HepG2 (cell line): ENCODE data around the gene NAT10.

Source experiments
- CTCF ChIP-seq: sonication (generic); formaldehyde crosslinking; IDR thresholded peaks from 2 replicates; pipeline ENCODE4 v1.5.0; 2020; ENCODE audit warnings: mild to moderate bottlenecking, missing genetic modification reagents, moderate library complexity
- EZH2 ChIP-seq: conservative IDR thresholded peaks from 2 replicates; pipeline ENCODE4 v1.6.1; 2012; ENCODE audit warnings: mild to moderate bottlenecking, low read depth, low read length, moderate library complexity
- KDM1A ChIP-seq: IDR thresholded peaks from 2 replicates; pipeline ENCODE4 v1.6.1; 2016; ENCODE audit warnings: missing compliant biosample characterization
- MEIS1 ChIP-seq: sonication (generic); formaldehyde crosslinking; IDR thresholded peaks from 2 replicates; pipeline ENCODE4 v1.9.0; 2021; ENCODE audit warnings: mild to moderate bottlenecking, missing genetic modification reagents, moderate library complexity, borderline replicate concordance
- MLX ChIP-seq: IDR thresholded peaks from 2 replicates; pipeline ENCODE4 v1.6.1; 2016
- POLR2A ChIP-seq, 2 experiments: IDR thresholded peaks; 2 replicates each; pipeline ENCODE4 v1.6.1; 2011; ENCODE audit warnings: low read depth in 2 of 2, low read length in 2 of 2, mild to moderate bottlenecking in 1 of 2, moderate library complexity in 1 of 2; ENCODE audit not compliant: insufficient read depth in 1 of 2
- RBFOX2 ChIP-seq: fragments of 200-400 bp; formaldehyde crosslinking; IDR thresholded peaks from 2 replicates; pipeline ENCODE4 v1.6.1; 2017; ENCODE audit warnings: low read depth, mild to moderate bottlenecking, low read length
- RELA ChIP-seq: sonication (generic); formaldehyde crosslinking; IDR thresholded peaks from 2 replicates; pipeline ENCODE4 v1.4.0; 2020; ENCODE audit warnings: missing genetic modification reagents
- RFX5 ChIP-seq: IDR thresholded peaks from 2 replicates; pipeline ENCODE4 v1.6.1; 2011; ENCODE audit warnings: low read depth, low read length, improper control_type of control experiment
- SIN3A ChIP-seq: IDR thresholded peaks from 2 replicates; pipeline ENCODE4 v1.6.1; 2011; ENCODE audit warnings: low read depth, mild to moderate bottlenecking, control low read depth, low read length, borderline replicate concordance
- TCF12 ChIP-seq, 2 experiments: fragments of 450-650 bp in 1 of 2; sonication (generic) in 1 of 2; formaldehyde crosslinking in 1 of 2; IDR thresholded peaks; 2 replicates each; pipeline versions ENCODE4 v1.6.1 to v1.8.0; 2017 to 2022; ENCODE audit warnings: antibody characterized with exemption in 1 of 2, mild to moderate bottlenecking in 1 of 2, missing genetic modification reagents in 1 of 2, moderate library complexity in 1 of 2
- THAP7 ChIP-seq: sonication (generic); formaldehyde crosslinking; IDR thresholded peaks from 2 replicates; pipeline ENCODE4 v1.8.1; 2023; ENCODE audit warnings: mild to moderate bottlenecking, missing genetic modification reagents
- ZNF326 ChIP-seq: sonication (generic); formaldehyde crosslinking; IDR thresholded peaks from 2 replicates; pipeline ENCODE4 v1.4.0; 2020; ENCODE audit warnings: missing genetic modification reagents, borderline replicate concordance

DNA sequence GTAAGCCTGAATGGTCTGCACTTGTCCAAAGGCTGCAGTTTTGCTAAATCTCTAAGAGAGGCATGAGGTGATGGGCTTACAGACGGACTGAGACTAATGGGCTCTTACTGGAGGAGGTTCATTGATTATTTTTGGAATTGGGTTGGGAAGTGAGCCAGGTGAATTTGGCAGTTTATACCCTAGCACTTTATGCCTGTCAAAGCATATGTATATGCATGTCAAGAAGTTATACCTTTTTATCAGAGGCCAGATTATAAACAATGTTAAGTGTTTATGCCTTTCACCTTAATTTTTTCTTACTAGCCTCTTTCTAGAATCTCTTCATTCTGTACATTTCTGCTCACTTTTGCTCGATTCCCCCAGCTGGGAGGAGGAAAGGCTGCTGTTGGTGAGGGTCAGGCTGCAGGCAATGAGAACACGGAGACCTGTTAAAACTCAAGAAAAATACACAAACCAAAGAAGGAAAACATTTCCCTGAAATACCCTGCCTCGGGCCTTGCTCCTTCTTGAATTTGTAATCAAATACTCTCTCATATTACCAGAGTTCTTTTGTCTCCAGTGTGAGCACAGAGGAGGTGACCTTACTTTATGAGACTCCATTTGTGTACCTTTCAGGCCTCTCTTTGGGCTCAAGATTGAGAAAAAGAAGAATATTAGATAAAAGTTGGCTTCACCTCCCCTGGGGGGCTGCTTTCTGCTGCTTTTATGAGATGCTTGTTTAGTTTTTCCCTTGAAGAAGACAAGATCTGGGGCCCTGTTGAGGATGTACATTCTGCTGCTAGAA is 19.6 kb downstream of the NAT10 start:
- TF ChIP-seq EZH2 (no peak), TCF12 (IDR thresholded peaks at IDR 0.05) (no peak), TCF12 (CRISPR knock-in tag; IDR thresholded peaks at IDR 0.05) (no peak), RFX5 (no peak), SIN3A (no peak), RELA (CRISPR knock-in tag) (no peak), CTCF (no peak), MLX (no peak), ZNF326 (no peak), KDM1A (CRISPR knock-in tag) (no peak), RBFOX2 (0 out of 2 replicates have a peak, but pooled peaks have one; percentile 25), MEIS1 (CRISPR knock-in tag) (no peak), THAP7 (CRISPR knock-in tag) (no peak), POLR2A (IDR thresholded peaks at IDR 0.05; ENCODE audit: insufficient read depth in 1 of 2, low read depth in 2 of 2, low read length in 2 of 2) (no peak)
